MM.1S (cell line): ENCODE measurements around the gene TMPRSS11D.

Source experiments
- DNase-seq: peaks from one replicate; pipeline ENCODE4 v3.0.0-alpha.2; 2015
- H2AFZ ChIP-seq: fragments of 300-600 bp; sonication (generic); 2 replicates; pipeline ENCODE4 v1.6.0; 2016; ENCODE audit warnings: antibody characterized with exemption, low read length
- H3F3A ChIP-seq: fragments of 300-600 bp; sonication (generic); 2 replicates; pipeline ENCODE4 v1.6.1; 2016; ENCODE audit warnings: mild to moderate bottlenecking, antibody characterized with exemption, low read length, moderate library complexity, mixed read lengths; ENCODE audit not compliant: insufficient read depth
- H3K27ac ChIP-seq: fragments of 300-600 bp; sonication (generic); 2 replicates; pipeline ENCODE4 v1.5.1; 2016; ENCODE audit warnings: mild to moderate bottlenecking, low read length
- H3K27me3 ChIP-seq: fragments of 300-600 bp; sonication (generic); replicated peaks from 2 replicates; pipeline ENCODE4 v1.6.0; 2016; ENCODE audit warnings: low read length; ENCODE audit not compliant: insufficient read depth
- H3K36me3 ChIP-seq: fragments of 300-600 bp; sonication (generic); replicated peaks from 2 replicates; pipeline ENCODE4 v1.6.1; 2016; ENCODE audit warnings: mild to moderate bottlenecking, low read length, mixed read lengths; ENCODE audit not compliant: insufficient read depth
- H3K4me1 ChIP-seq: fragments of 300-600 bp; sonication (generic); 2 replicates; pipeline ENCODE4 v1.6.1; 2016; ENCODE audit warnings: low read length, mixed read lengths
- H3K4me2 ChIP-seq: fragments of 300-600 bp; sonication (generic); 2 replicates; pipeline ENCODE4 v1.6.0; 2016; ENCODE audit warnings: low read depth, low read length
- H3K4me3 ChIP-seq: fragments of 300-600 bp; sonication (generic); 2 replicates; pipeline ENCODE4 v1.5.1; 2016; ENCODE audit warnings: low read length, mixed read lengths
- H3K79me2 ChIP-seq: fragments of 300-600 bp; sonication (generic); 2 replicates; pipeline ENCODE4 v1.6.1; 2016; ENCODE audit warnings: mixed run types, low read length, mixed read lengths
- H3K9ac ChIP-seq: fragments of 300-600 bp; sonication (generic); 2 replicates; pipeline ENCODE4 v1.6.1; 2016; ENCODE audit warnings: low read length, mixed read lengths
- H3K9me2 ChIP-seq: fragments of 300-600 bp; sonication (generic); replicated peaks from 2 replicates; pipeline ENCODE4 v1.6.1; 2016; ENCODE audit warnings: mild to moderate bottlenecking, low read length, mixed read lengths; ENCODE audit not compliant: insufficient read depth
- H3K9me3 ChIP-seq: fragments of 300-600 bp; sonication (generic); replicated peaks from 2 replicates; pipeline ENCODE4 v1.6.1; 2016; ENCODE audit warnings: mild to moderate bottlenecking, low read length, mixed read lengths; ENCODE audit not compliant: insufficient read depth
- H4K20me1 ChIP-seq: fragments of 300-600 bp; sonication (generic); 2 replicates; pipeline ENCODE4 v1.6.1; 2016; ENCODE audit warnings: mild to moderate bottlenecking, low read length, moderate library complexity, mixed read lengths; ENCODE audit not compliant: insufficient read depth
- CTCF ChIP-seq: fragments of 300-600 bp; sonication (generic); IDR thresholded peaks from 2 replicates; pipeline ENCODE4 v1.5.1; 2016; ENCODE audit warnings: antibody characterized with exemption, low read length, mixed read lengths
- EZH2 ChIP-seq: fragments of 300-600 bp; sonication (generic); optimal IDR thresholded peaks from 2 replicates; pipeline ENCODE3; 2017; ENCODE audit warnings: low read depth, mild to moderate bottlenecking, antibody characterized with exemption, low read length, mixed read lengths
- EZH2phosphoT487 ChIP-seq: fragments of 300-600 bp; sonication (generic); IDR thresholded peaks from 2 replicates; pipeline ENCODE4 v1.6.1; 2018; ENCODE audit warnings: antibody characterized with exemption, low read length

The TMPRSS11D gene

GRCh38 chr4:67892905-67893304 is 9.1 kb upstream of the TMPRSS11D start:
- Histone ChIP-seq H3K4me3 (no peak overlapping the region), H3K4me1 (no peaks in the 10 kb centered on the region), H3F3A (no peaks in the 10 kb centered on the region), H3K4me2 (no peak overlapping the region), H3K9me3 (no peaks in the 10 kb centered on the region), H3K9me2 (no peaks in the 10 kb centered on the region), H2AFZ (no peak overlapping the region), H3K27me3 (no peaks in the 10 kb centered on the region), H3K9ac (no peak overlapping the region), H3K79me2 (no peaks in the 10 kb centered on the region), H4K20me1 (no peaks in the 10 kb centered on the region), H3K36me3 (no peaks in the 10 kb centered on the region), H3K27ac (no peak overlapping the region)
- no peak for TF ChIP-seq EZH2
- TF ChIP-seq EZH2phosphoT487, result no peak
- TF ChIP-seq CTCF, result no peak
- no peak for DNase-seq

DNA sequence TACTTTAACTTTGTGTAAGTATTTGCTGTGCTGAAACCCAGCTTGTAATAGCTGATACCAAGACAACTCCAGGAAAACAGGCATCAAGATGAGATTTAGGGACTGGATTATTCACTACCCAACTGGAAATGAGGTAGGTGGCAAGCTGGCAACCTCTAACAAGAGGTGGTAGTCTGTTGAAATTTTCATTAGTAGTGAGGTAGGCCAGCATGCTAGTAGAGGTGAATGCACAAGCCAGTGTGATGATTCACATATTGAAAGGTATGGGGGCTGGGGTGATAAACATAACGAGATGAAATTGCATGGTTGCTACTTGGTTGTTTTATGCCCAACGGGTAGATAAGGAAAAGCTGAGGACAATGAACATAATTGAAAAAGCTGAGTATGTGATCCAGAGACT is 8.5 kb upstream of the TMPRSS11D start:
- no peaks in the 10 kb centered on the region for H3K4me1 ChIP-seq
- DNase-seq, result no peak
- H3K9me3 ChIP-seq, result no peaks in the 10 kb centered on the region
- H3K4me2 ChIP-seq, result no peak overlapping the region
- no peak overlapping the region for H3K4me3 ChIP-seq
- H3K79me2 ChIP-seq, result no peaks in the 10 kb centered on the region
- H3K9ac ChIP-seq, result no peak overlapping the region
- no peaks in the 10 kb centered on the region for H3K36me3 ChIP-seq
- no peaks in the 10 kb centered on the region for H3K27me3 ChIP-seq
- H3K9me2 ChIP-seq, result no peaks in the 10 kb centered on the region
- TF ChIP-seq EZH2 (no peak), EZH2phosphoT487 (no peak), CTCF (no peak)
- H3K27ac ChIP-seq, result no peak overlapping the region
- no peaks in the 10 kb centered on the region for H3F3A ChIP-seq
- no peak overlapping the region for H2AFZ ChIP-seq
- no peaks in the 10 kb centered on the region for H4K20me1 ChIP-seq

GRCh38 chr4:67891645-67892044 is 7.8 kb upstream of the TMPRSS11D start:
- no peak overlapping the region for H2AFZ ChIP-seq
- H3K4me3 ChIP-seq, result no peak overlapping the region
- H3K9me2 ChIP-seq, result no peaks in the 10 kb centered on the region
- no peak for DNase-seq
- no peaks in the 10 kb centered on the region for H3K79me2 ChIP-seq
- no peaks in the 10 kb centered on the region for H3F3A ChIP-seq
- H4K20me1 ChIP-seq, result no peaks in the 10 kb centered on the region
- TF ChIP-seq CTCF (no peak), EZH2 (no peak), EZH2phosphoT487 (no peak)
- no peak overlapping the region for H3K27ac ChIP-seq
- H3K9me3 ChIP-seq, result no peaks in the 10 kb centered on the region
- no peak overlapping the region for H3K4me2 ChIP-seq
- H3K27me3 ChIP-seq, result no peaks in the 10 kb centered on the region
- no peaks in the 10 kb centered on the region for H3K4me1 ChIP-seq
- no peaks in the 10 kb centered on the region for H3K36me3 ChIP-seq
- no peak overlapping the region for H3K9ac ChIP-seq

DNA sequence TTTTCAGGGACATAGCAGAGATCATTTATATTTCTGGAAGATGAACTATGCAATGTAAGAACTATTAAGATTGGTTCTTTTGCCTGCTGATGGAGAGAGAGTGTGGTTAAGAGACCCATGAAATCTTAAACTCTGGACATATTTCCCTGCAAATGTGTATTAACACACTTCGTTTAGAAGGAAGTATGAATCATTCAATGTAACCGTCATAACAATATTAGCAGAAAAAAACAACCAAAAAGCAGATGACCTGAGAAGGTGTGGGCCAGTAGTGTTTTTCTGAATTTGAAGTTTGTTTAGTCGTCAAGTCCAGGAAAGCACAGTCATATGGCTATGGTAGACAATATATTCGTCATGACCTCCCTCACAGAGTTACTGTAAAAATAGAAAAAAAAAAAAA is 2.5 kb upstream of the TMPRSS11D start:
- Histone ChIP-seq H3F3A (no peaks in the 10 kb centered on the region), H3K36me3 (no peaks in the 10 kb centered on the region), H3K9me2 (no peaks in the 10 kb centered on the region), H3K79me2 (no peaks in the 10 kb centered on the region), H4K20me1 (no peaks in the 10 kb centered on the region), H3K9me3 (no peaks in the 10 kb centered on the region), H3K4me3 (no peak overlapping the region), H3K9ac (no peak overlapping the region), H2AFZ (no peak overlapping the region), H3K27ac (no peak overlapping the region), H3K4me1 (no peaks in the 10 kb centered on the region), H3K27me3 (no peaks in the 10 kb centered on the region), H3K4me2 (no peak overlapping the region)
- TF ChIP-seq EZH2phosphoT487, result no peak
- no peak for TF ChIP-seq EZH2
- TF ChIP-seq CTCF, result no peak
- DNase-seq, result no peak
